Memory B cell (primary cell): Measurements from ENCODE around the gene NKAPL.
"Not testable (repeated sequence)": the region's sequence is repeated elsewhere in the genome, so short reads cannot be mapped to it uniquely, and the experiment has no call there.

Source experiments
- ATAC-seq: fragments of 150-1000 bp; cut with Tn5 transposase; 2 replicates; pipeline ENCODE4 v1.10.0; 2021; ENCODE audit warnings: low read depth, mild to moderate bottlenecking, moderate library complexity
- DNase-seq, 2 donors: peaks; one replicate each; pipeline ENCODE4 v3.0.0; 2022; ENCODE audit warnings: low spot score in 2 of 2
- H3K27ac Mint-ChIP-seq: one replicate; pipeline ENCODE4 v1.8.0; 2022; ENCODE audit warnings: mild to moderate bottlenecking, moderate library complexity, mixed read lengths
- H3K27me3 Mint-ChIP-seq: one replicate; pipeline ENCODE4 v1.8.0; 2022; ENCODE audit warnings: mixed read lengths
- H3K36me3 Mint-ChIP-seq: one replicate; pipeline ENCODE4 v1.8.0; 2022; ENCODE audit warnings: mild to moderate bottlenecking, mixed read lengths
- H3K4me1 Mint-ChIP-seq: one replicate; pipeline ENCODE4 v1.8.0; 2022; ENCODE audit warnings: mixed read lengths
- H3K4me3 Mint-ChIP-seq: one replicate; pipeline ENCODE4 v1.8.0; 2022; ENCODE audit warnings: mild to moderate bottlenecking, moderate library complexity, mixed read lengths
- H3K9me3 Mint-ChIP-seq: one replicate; pipeline ENCODE4 v1.8.0; 2022; ENCODE audit warnings: mixed read lengths

NKAPL gene

DNA sequence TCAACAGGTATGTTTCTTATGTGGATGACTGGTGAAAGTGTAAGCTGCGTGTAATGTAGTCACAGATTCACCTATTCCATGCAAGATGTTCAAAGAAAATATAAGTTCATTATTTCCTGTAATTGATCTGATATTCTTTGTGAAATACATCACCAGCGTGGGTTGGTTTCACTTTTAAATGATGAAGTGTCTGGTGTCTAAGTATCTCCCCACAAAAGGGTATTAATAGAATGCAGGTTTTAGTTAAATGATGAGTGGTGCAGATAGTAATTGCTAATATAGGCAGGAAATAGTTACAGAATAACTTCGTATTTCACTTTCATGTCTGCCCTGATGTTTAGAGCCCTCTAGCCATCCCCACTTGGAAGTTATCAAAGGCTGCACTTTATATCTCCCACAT, 44.5 kb downstream of the NKAPL start:
- no peak for ATAC-seq
- Mint-ChIP-seq H3K27ac (no peak overlapping the region), H3K4me3 (no peak overlapping the region), H3K9me3 (peaks cover 10% of the 10 kb centered on the region), H3K27me3 (peaks cover 2% of the 10 kb centered on the region), H3K36me3 (peaks cover 3% of the 10 kb centered on the region), H3K4me1 (peaks cover 7% of the 10 kb centered on the region)
- no peak for DNase-seq

DNA sequence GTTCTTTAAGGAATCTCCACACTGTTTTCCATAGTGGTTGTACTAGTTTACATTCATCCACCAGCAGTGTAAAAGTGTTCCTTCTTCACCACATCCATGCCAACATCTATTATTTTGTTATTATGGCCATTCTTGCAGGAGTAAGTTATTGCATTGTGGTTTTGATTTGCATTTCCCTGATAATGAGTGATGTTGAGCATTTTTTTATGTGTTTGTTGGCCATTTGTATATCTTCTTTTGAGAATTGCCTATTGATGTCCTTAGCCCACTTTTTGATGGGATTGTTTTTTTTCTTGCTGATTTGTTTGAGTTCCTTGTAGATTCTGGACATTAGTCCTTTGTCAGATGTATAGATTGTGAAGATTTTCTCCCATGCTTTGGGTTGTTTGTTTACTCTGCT, 47.3 kb downstream of the NKAPL start:
- not testable (repeated sequence) for H3K4me1 Mint-ChIP-seq

More for the DNA sequence above, 47.3 kb downstream of the NKAPL start:
- H3K9me3 Mint-ChIP-seq: peaks cover 11% of the 10 kb centered on the region
- H3K4me3 Mint-ChIP-seq, DNase-seq, H3K36me3 Mint-ChIP-seq, H3K27ac Mint-ChIP-seq, H3K27me3 Mint-ChIP-seq, ATAC-seq: not testable (repeated sequence)
